AG09309 (cell line): ENCODE results near the gene DRICH1.
"Not testable (repeated sequence)": the region's sequence is repeated elsewhere in the genome, so short reads cannot be mapped to it uniquely, and the experiment has no call there.

Source experiments
- DNase-seq: peaks from one replicate; pipeline ENCODE4 v3.0.0-alpha.2; 2010; ENCODE audit warnings: low read depth
- H3K4me3 ChIP-seq: 2 replicates; pipeline ENCODE4 v1.5.1; 2011; ENCODE audit warnings: mild to moderate bottlenecking, low read depth, low read length, moderate library complexity; ENCODE audit not compliant: control insufficient read depth
- CTCF ChIP-seq: IDR thresholded peaks from 2 replicates; pipeline ENCODE4 v1.5.1; 2011; ENCODE audit warnings: mild to moderate bottlenecking, low read depth, low read length, inconsistent platforms; ENCODE audit not compliant: insufficient read depth, control insufficient read depth; ENCODE audit errors: missing control alignments

DRICH1 gene

GRCh38 chr22:23655891-23656475 lies 23.9 kb upstream of the DRICH1 start:
- no peak for TF ChIP-seq CTCF
- H3K4me3 ChIP-seq = no peak overlapping the region
- DNase-seq = no peak

DNA sequence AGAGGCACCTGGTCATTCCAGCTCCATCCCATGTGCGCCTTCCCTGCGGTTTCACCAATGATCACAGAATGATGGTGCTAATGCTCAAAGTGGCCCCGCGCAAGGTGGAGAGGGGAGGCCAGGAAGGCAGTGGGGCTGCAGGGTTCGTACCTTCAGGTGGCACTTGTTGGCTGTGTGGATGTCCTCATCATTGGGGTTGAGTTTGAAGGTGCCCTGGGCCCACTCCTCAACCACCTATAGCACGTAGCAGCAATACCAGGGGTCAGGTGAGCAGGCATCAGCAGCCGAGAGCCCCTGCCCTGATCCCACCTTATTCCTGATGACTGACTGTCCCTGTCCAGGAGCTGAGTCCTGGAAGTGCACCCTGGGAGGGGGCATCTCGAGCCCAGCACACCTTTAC lies 20.6 kb upstream of the DRICH1 start:
- no peak for TF ChIP-seq CTCF
- no peak overlapping the region for H3K4me3 ChIP-seq
- no peak for DNase-seq

- TF ChIP-seq CTCF = no peak
- no peak overlapping the region for H3K4me3 ChIP-seq
- DNase-seq = no peak
Observed at GRCh38 chr22:23652286-23652685, 20.2 kb upstream of the DRICH1 start.

DNA sequence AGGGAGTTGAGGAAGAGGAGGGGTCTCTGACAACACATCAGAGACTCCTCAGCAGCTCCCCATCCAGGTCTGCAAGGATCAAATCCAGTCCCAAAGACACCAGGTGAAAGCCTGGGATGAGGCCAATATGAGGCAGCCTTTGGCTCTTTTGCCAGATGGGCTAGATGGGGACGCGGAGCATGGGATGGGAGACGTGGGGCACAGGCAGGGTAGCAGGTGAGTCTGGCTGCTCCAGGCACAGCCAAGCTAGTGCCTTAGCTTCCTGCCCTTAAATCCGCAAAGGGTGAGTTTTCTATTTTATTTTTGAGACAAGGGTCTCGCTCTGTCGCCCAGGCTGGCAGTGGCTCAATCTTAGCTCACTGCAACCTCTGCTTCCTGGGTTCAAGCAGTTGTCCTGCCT lies 19.6 kb upstream of the DRICH1 start:
- H3K4me3 ChIP-seq = no peak overlapping the region
- no peak for TF ChIP-seq CTCF
- DNase-seq = no peak

GRCh38 chr22:23649071-23649501 lies 17.0 kb upstream of the DRICH1 start:
- DNase-seq = no peak
- H3K4me3 ChIP-seq = no peak overlapping the region
- TF ChIP-seq CTCF = no peak

DNA sequence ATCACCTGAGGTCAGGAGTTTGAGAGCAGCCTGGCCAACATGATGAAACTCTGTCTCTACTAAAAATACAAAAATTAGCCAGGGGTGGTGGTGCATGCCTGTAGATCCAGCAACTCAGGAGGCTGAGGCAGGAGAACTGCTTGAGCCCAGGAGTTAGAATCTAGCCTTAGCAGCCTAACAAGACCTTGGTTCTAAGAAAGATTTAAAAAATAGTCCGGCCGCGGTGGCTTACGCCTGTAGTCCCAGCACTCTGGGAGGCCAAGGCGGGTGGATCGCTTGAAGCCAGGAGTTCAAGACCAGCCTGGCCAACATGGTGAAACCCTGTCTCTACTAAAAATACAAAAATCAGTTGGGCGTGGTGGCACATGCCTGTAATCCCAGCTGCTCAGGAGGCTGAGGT lies 14.4 kb upstream of the DRICH1 start:
- H3K4me3 ChIP-seq, DNase-seq: not testable (repeated sequence)

- H3K4me3 ChIP-seq, DNase-seq: not testable (repeated sequence)
Observed at GRCh38 chr22:23640206-23640605, 8.1 kb upstream of the DRICH1 start.

- DNase-seq = no peak
- H3K4me3 ChIP-seq = no peak overlapping the region
- no peak for TF ChIP-seq CTCF
Observed at GRCh38 chr22:23639661-23640060, 7.5 kb upstream of the DRICH1 start.
